SK-N-SH treated with all-trans-retinoic acid at 6 μM for 48 hours (cell line): ENCODE data around the gene STK32B.

Experiments
- ARNTL ChIP-seq: fragments of 450-650 bp; formaldehyde crosslinking; IDR thresholded peaks from 2 replicates; pipeline ENCODE4 v1.5.0; 2020; ENCODE audit warnings: low read depth, mild to moderate bottlenecking, moderate library complexity, borderline replicate concordance
- BACH2 ChIP-seq: fragments of 250-450 bp; sonication (Bioruptor Pico); IDR thresholded peaks from 2 replicates; pipeline ENCODE4 v1.9.0; 2021; ENCODE audit warnings: mild to moderate bottlenecking, borderline replicate concordance
- GLIS3 ChIP-seq: fragments of 250-450 bp; sonication (Bioruptor Pico); IDR thresholded peaks from 2 replicates; pipeline ENCODE4 v1.5.0; 2020; ENCODE audit warnings: mild to moderate bottlenecking, moderate library complexity
- ISL1 ChIP-seq: fragments of 250-450 bp; sonication (Bioruptor Pico); IDR thresholded peaks from 2 replicates; pipeline ENCODE4 v2.1.2; 2022; ENCODE audit warnings: mild to moderate bottlenecking, moderate library complexity
- POU6F1 ChIP-seq: fragments of 250-450 bp; sonication (Bioruptor Pico); IDR thresholded peaks from 2 replicates; pipeline ENCODE4 v1.8.0; 2021; ENCODE audit warnings: low read depth, mild to moderate bottlenecking, moderate library complexity, borderline replicate concordance
- RARB ChIP-seq: fragments of 250-450 bp; sonication (Bioruptor Pico); IDR thresholded peaks from 2 replicates; pipeline ENCODE4 v1.8.0; 2021; ENCODE audit warnings: mild to moderate bottlenecking, moderate library complexity
- SNAI2 ChIP-seq: fragments of 250-450 bp; sonication (Bioruptor Pico); IDR thresholded peaks from 2 replicates; pipeline ENCODE4 v1.5.0; 2020; ENCODE audit warnings: mild to moderate bottlenecking, moderate library complexity
- TCF4 ChIP-seq: fragments of 250-450 bp; sonication (Bioruptor Pico); IDR thresholded peaks from 2 replicates; pipeline ENCODE4 v1.8.0; 2021; ENCODE audit warnings: mild to moderate bottlenecking, moderate library complexity, borderline replicate concordance
- ZFP30 ChIP-seq: fragments of 450-650 bp; formaldehyde crosslinking; IDR thresholded peaks from 2 replicates; pipeline ENCODE4 v1.5.0; 2022; ENCODE audit warnings: mild to moderate bottlenecking, moderate library complexity
- ZNF565 ChIP-seq: fragments of 450-650 bp; formaldehyde crosslinking; conservative IDR thresholded peaks from 2 replicates; pipeline ENCODE4 v1.5.0; 2020; ENCODE audit warnings: low read depth, mild to moderate bottlenecking, moderate library complexity
- ZNF8 ChIP-seq: fragments of 450-650 bp; formaldehyde crosslinking; IDR thresholded peaks from 2 replicates; pipeline ENCODE4 v1.5.0; 2020; ENCODE audit warnings: mild to moderate bottlenecking, moderate library complexity
- TF ChIP-seq, protein P1 (sequence below): fragments of 250-450 bp; sonication (Bioruptor Pico); IDR thresholded peaks from 2 replicates; pipeline ENCODE4 v1.8.0; 2020; ENCODE audit warnings: mild to moderate bottlenecking, moderate library complexity, borderline replicate concordance

DNA sequence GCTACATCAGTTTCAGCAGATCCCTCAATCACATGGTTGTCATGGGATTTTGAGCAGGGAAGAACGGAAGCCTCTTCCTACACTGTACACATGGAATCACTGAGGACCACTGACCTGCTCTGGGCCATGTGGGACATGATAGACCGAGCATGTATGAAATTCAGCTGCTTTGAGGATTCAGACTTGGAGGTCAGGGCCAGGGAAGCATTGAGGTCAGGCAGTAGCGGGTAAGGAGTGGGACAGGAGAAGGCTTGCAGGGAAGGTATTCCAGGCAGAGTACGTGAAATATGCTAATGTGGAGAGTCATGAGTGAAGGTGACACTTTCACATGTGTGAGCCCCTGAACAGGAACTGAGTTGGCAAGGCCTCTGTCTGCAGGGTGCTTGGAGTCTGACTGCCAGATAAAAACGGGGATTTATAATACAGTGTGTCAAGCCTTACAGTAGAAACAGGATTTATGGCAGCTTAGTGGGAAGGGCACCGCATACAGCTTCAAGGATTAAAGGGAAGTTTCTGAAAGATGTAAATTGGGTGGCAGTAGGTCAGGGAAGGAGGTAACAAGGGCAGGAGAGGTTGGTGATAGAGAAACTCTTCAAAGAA, 111.7 kb downstream of the STK32B start:
- TF ChIP-seq ARNTL (CRISPR knock-in tag) = no peak
- TF ChIP-seq POU6F1 = no peak
- TF ChIP-seq, protein P1, sequence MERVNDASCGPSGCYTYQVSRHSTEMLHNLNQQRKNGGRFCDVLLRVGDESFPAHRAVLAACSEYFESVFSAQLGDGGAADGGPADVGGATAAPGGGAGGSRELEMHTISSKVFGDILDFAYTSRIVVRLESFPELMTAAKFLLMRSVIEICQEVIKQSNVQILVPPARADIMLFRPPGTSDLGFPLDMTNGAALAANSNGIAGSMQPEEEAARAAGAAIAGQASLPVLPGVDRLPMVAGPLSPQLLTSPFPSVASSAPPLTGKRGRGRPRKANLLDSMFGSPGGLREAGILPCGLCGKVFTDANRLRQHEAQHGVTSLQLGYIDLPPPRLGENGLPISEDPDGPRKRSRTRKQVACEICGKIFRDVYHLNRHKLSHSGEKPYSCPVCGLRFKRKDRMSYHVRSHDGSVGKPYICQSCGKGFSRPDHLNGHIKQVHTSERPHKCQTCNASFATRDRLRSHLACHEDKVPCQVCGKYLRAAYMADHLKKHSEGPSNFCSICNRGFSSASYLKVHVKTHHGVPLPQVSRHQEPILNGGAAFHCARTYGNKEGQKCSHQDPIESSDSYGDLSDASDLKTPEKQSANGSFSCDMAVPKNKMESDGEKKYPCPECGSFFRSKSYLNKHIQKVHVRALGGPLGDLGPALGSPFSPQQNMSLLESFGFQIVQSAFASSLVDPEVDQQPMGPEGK (CRISPR knock-in tag) = no peak
- TF ChIP-seq ZNF8 (CRISPR knock-in tag) = no peak
- no peak for TF ChIP-seq SNAI2 (CRISPR knock-in tag)
- no peak for TF ChIP-seq RARB (CRISPR knock-in tag)
- no peak for TF ChIP-seq ZFP30 (CRISPR knock-in tag)
- no peak for TF ChIP-seq GLIS3
- no peak for TF ChIP-seq BACH2 (CRISPR knock-in tag)
- no peak for TF ChIP-seq ISL1 (CRISPR knock-in tag)
- no peak for TF ChIP-seq ZNF565 (CRISPR knock-in tag)
- no peak for TF ChIP-seq TCF4 (CRISPR knock-in tag)
